Gastroesophageal sphincter (tissue), 3 donors: ENCODE measurements around the gene KCNE5.

Experiments used
- CTCF ChIP-seq, 4 experiments: fragments of 200-600 bp in 2 of 4; fragments of 450-650 bp in 2 of 4; sonication (generic) in 1 of 4; IDR thresholded peaks; one replicate each; pipeline ENCODE4 v1.5.1; 2017 to 2019; ENCODE audit warnings: antibody characterized with exemption in 4 of 4, mild to moderate bottlenecking in 2 of 4, moderate library complexity in 2 of 4
- EP300 ChIP-seq: sonication (generic); formaldehyde crosslinking; IDR thresholded peaks from one replicate; pipeline ENCODE4 v1.6.1; 2017; ENCODE audit warnings: antibody characterized with exemption, mild to moderate bottlenecking
- POLR2A ChIP-seq, 2 donors: fragments of 450-650 bp; IDR thresholded peaks; one replicate each; pipeline ENCODE4 v1.6.1; 2017; ENCODE audit warnings: antibody characterized with exemption in 2 of 2, mild to moderate bottlenecking in 2 of 2, moderate library complexity in 1 of 2
- POLR2AphosphoS5 ChIP-seq: sonication (generic); formaldehyde crosslinking; IDR thresholded peaks from one replicate; pipeline ENCODE4 v1.6.1; 2017; ENCODE audit warnings: antibody characterized with exemption

- TF ChIP-seq CTCF (IDR thresholded peaks at IDR 0.05) (no peak), POLR2AphosphoS5 (no peak), POLR2A (IDR thresholded peaks at IDR 0.05) (no peak), EP300 (no peak)
These were observed 30.7 kb upstream of the KCNE5 start for GRCh38 chrX:109655502-109656201.
